IPS-15b (cell line): ENCODE results near the gene CIT.

Source experiments
- H3K27me3 ChIP-seq: one replicate; pipeline ENCODE4 v1.6.1; 2013; ENCODE audit warnings: low read length; ENCODE audit not compliant: control insufficient read depth, insufficient read depth
- H3K36me3 ChIP-seq: one replicate; pipeline ENCODE4 v1.6.1; 2013; ENCODE audit warnings: low read length; ENCODE audit not compliant: control insufficient read depth, insufficient read depth
- H3K4me1 ChIP-seq: one replicate; pipeline ENCODE4 v1.6.1; 2013; ENCODE audit warnings: mild to moderate bottlenecking, low read length; ENCODE audit not compliant: control insufficient read depth, insufficient read depth
- H3K4me3 ChIP-seq: one replicate; pipeline ENCODE4 v1.5.1; 2013; ENCODE audit warnings: low read depth, low read length
- H3K9ac ChIP-seq: one replicate; pipeline ENCODE4 v1.6.1; 2013; ENCODE audit warnings: low read depth, mild to moderate bottlenecking, low read length
- H3K9me3 ChIP-seq: one replicate; pipeline ENCODE4 v1.6.1; 2013; ENCODE audit warnings: mild to moderate bottlenecking, low read length; ENCODE audit not compliant: control insufficient read depth, insufficient read depth

Gene CIT

GRCh38 chr12:119758722-119759121 lies 118.4 kb downstream of the CIT start:
- Histone ChIP-seq H3K4me3 (no peak overlapping the region), H3K9me3 (no peaks in the 10 kb centered on the region), H3K4me1 (no peaks in the 10 kb centered on the region), H3K9ac (no peak overlapping the region), H3K27me3 (no peaks in the 10 kb centered on the region), H3K36me3 (peaks cover 32% of the 10 kb centered on the region)

- Histone ChIP-seq H3K27me3 (no peaks in the 10 kb centered on the region), H3K9me3 (no peaks in the 10 kb centered on the region), H3K36me3 (peaks cover 32% of the 10 kb centered on the region), H3K4me1 (no peaks in the 10 kb centered on the region), H3K9ac (no peak overlapping the region), H3K4me3 (no peak overlapping the region)
Observed at GRCh38 chr12:119758234-119758633, 118.9 kb downstream of the CIT start.

GRCh38 chr12:119751961-119752360 lies 125.2 kb downstream of the CIT start:
- no peak overlapping the region for H3K4me3 ChIP-seq
- no peaks in the 10 kb centered on the region for H3K4me1 ChIP-seq
- peaks cover 10% of the 10 kb centered on the region for H3K36me3 ChIP-seq
- no peak overlapping the region for H3K9ac ChIP-seq
- H3K9me3 ChIP-seq: no peaks in the 10 kb centered on the region
- H3K27me3 ChIP-seq: no peaks in the 10 kb centered on the region

- Histone ChIP-seq H3K36me3 (peaks cover 5% of the 10 kb centered on the region), H3K4me3 (no peak overlapping the region), H3K9me3 (no peaks in the 10 kb centered on the region)
Observed at GRCh38 chr12:119749666-119750065, 127.5 kb downstream of the CIT start.

GRCh38 chr12:119748497-119748896 lies 128.6 kb downstream of the CIT start:
- H3K4me1 ChIP-seq: no peaks in the 10 kb centered on the region
- no peak overlapping the region for H3K9ac ChIP-seq
- H3K27me3 ChIP-seq: no peaks in the 10 kb centered on the region
- no peaks in the 10 kb centered on the region for H3K9me3 ChIP-seq
- no peak overlapping the region for H3K4me3 ChIP-seq
- peaks cover 5% of the 10 kb centered on the region for H3K36me3 ChIP-seq

More at GRCh38 chr12:119749666-119750065, 127.5 kb downstream of the CIT start:
- Histone ChIP-seq H3K4me1 (no peaks in the 10 kb centered on the region), H3K9ac (no peak overlapping the region), H3K27me3 (no peaks in the 10 kb centered on the region)

GRCh38 chr12:119746169-119746568 lies 131.0 kb downstream of the CIT start:
- Histone ChIP-seq H3K9me3 (no peaks in the 10 kb centered on the region), H3K27me3 (no peaks in the 10 kb centered on the region), H3K4me1 (no peaks in the 10 kb centered on the region), H3K36me3 (no peaks in the 10 kb centered on the region), H3K4me3 (no peak overlapping the region), H3K9ac (no peak overlapping the region)

GRCh38 chr12:119744900-119745606 lies 132.1 kb downstream of the CIT start:
- H3K4me3 ChIP-seq: no peak overlapping the region
- no peaks in the 10 kb centered on the region for H3K27me3 ChIP-seq
- H3K4me1 ChIP-seq: no peaks in the 10 kb centered on the region
- H3K9me3 ChIP-seq: no peaks in the 10 kb centered on the region
- no peaks in the 10 kb centered on the region for H3K36me3 ChIP-seq
- H3K9ac ChIP-seq: no peak overlapping the region

- no peaks in the 10 kb centered on the region for H3K27me3 ChIP-seq
- H3K36me3 ChIP-seq: no peaks in the 10 kb centered on the region
- H3K4me3 ChIP-seq: no peak overlapping the region
- no peaks in the 10 kb centered on the region for H3K4me1 ChIP-seq
- no peaks in the 10 kb centered on the region for H3K9me3 ChIP-seq
- no peak overlapping the region for H3K9ac ChIP-seq
Observed at GRCh38 chr12:119742700-119743099, 134.4 kb downstream of the CIT start.

- H3K4me1 ChIP-seq: no peaks in the 10 kb centered on the region
- H3K9me3 ChIP-seq: no peaks in the 10 kb centered on the region
- no peak overlapping the region for H3K4me3 ChIP-seq
- no peaks in the 10 kb centered on the region for H3K27me3 ChIP-seq
- no peaks in the 10 kb centered on the region for H3K36me3 ChIP-seq
- no peak overlapping the region for H3K9ac ChIP-seq
Observed at GRCh38 chr12:119740830-119741229, 136.3 kb downstream of the CIT start.

GRCh38 chr12:119735079-119735478 lies 142.0 kb downstream of the CIT start:
- Histone ChIP-seq H3K36me3 (peaks cover 3% of the 10 kb centered on the region), H3K4me3 (no peak overlapping the region), H3K4me1 (no peaks in the 10 kb centered on the region), H3K9me3 (no peaks in the 10 kb centered on the region), H3K27me3 (no peaks in the 10 kb centered on the region), H3K9ac (no peak overlapping the region)

- Histone ChIP-seq H3K4me3 (no peak overlapping the region), H3K9ac (no peak overlapping the region), H3K36me3 (peaks cover 7% of the 10 kb centered on the region), H3K4me1 (no peaks in the 10 kb centered on the region), H3K27me3 (no peaks in the 10 kb centered on the region), H3K9me3 (no peaks in the 10 kb centered on the region)
Observed at GRCh38 chr12:119730381-119730780, 146.7 kb downstream of the CIT start.

GRCh38 chr12:119729871-119730270 lies 147.2 kb downstream of the CIT start:
- no peaks in the 10 kb centered on the region for H3K4me1 ChIP-seq
- peaks cover 7% of the 10 kb centered on the region for H3K36me3 ChIP-seq
- no peaks in the 10 kb centered on the region for H3K27me3 ChIP-seq
- H3K9ac ChIP-seq: no peak overlapping the region
- no peaks in the 10 kb centered on the region for H3K9me3 ChIP-seq
- no peak overlapping the region for H3K4me3 ChIP-seq
